ENCODE data around the gene TMEM164. TPM values are rescaled to one million over a fixed set of nuclear protein-coding genes. Genes with fewer than 3 reads are reported as not detected.

The TMEM164 gene
- total RNA-seq, 4 donors from 2014 or later: 7.1 to 20.3 (median 13.3) TPM

DNA sequence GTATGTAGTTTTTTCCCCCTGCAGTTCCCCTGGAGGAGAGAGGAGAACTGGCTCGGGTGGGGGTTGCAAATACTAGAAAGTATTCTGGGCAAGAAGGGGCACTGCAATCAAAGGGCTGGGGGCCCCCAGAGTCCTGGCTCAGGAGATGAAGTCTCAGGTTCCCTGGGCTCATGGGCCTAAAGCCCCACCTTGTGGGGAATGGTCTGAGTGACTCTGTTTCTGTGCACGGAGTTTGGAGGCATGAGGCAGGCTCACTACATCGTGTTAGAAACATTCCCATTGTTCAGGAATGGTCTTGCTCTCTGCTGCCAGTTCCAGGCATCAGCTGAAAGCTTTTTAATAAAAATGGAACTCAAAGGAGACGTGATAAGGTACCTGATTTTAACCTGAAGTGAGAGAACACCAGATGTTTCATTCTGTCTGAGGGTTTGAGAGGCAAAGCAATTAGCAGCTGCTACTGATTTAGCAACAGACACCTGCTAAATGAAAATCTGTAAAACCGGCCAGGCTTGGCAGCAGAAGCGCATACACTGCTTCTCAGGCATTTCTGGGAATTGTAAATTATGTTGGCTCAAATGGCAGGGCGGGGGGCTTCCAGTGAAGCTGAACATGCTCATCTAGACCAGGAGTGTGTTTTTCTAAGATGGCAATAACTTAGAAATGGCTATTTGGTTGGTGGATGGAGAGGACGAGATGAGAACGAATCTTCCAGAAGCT, 122.7 kb downstream of the TMEM164 start:
- no peak for DNase-seq (ENCODE audit: low spot score in 2 of 2)
- H3K4me3 ChIP-seq: no peak overlapping the region
- H3K27me3 ChIP-seq: no peaks in the 10 kb centered on the region
- H3K36me3 ChIP-seq: no peaks in the 10 kb centered on the region
- 48 to 61% methylated on average over 9 of the region's 9 CpGs for WGBS, 2 donors
- no peak overlapping the region for H3K27ac ChIP-seq
- no peaks in the 10 kb centered on the region for H3K9me3 ChIP-seq
- H3K4me1 ChIP-seq: no peaks in the 10 kb centered on the region
- TF ChIP-seq EP300 (IDR thresholded peaks at IDR 0.05): no peak
- TF ChIP-seq, protein P1, sequence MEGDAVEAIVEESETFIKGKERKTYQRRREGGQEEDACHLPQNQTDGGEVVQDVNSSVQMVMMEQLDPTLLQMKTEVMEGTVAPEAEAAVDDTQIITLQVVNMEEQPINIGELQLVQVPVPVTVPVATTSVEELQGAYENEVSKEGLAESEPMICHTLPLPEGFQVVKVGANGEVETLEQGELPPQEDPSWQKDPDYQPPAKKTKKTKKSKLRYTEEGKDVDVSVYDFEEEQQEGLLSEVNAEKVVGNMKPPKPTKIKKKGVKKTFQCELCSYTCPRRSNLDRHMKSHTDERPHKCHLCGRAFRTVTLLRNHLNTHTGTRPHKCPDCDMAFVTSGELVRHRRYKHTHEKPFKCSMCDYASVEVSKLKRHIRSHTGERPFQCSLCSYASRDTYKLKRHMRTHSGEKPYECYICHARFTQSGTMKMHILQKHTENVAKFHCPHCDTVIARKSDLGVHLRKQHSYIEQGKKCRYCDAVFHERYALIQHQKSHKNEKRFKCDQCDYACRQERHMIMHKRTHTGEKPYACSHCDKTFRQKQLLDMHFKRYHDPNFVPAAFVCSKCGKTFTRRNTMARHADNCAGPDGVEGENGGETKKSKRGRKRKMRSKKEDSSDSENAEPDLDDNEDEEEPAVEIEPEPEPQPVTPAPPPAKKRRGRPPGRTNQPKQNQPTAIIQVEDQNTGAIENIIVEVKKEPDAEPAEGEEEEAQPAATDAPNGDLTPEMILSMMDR (IDR thresholded peaks at IDR 0.05): no peak
- TF ChIP-seq POLR2A (IDR thresholded peaks at IDR 0.05): no peak

- TF ChIP-seq, protein P1 (IDR thresholded peaks at IDR 0.05): no peak
- no peak for TF ChIP-seq EP300 (IDR thresholded peaks at IDR 0.05)
- no peak for TF ChIP-seq POLR2A (IDR thresholded peaks at IDR 0.05)
- Histone ChIP-seq H3K4me1 (no peaks in the 10 kb centered on the region), H3K27me3 (no peaks in the 10 kb centered on the region)
These were observed 128.1 kb downstream of the TMEM164 start for GRCh38 chrX:110131031-110131430.

GRCh38 chrX:110132450-110133114, 129.7 kb downstream of the TMEM164 start:
- TF ChIP-seq, protein P1 (IDR thresholded peaks at IDR 0.05): no peak
- TF ChIP-seq POLR2A (IDR thresholded peaks at IDR 0.05) (no peak), EP300 (IDR thresholded peaks at IDR 0.05) (no peak)
- Histone ChIP-seq H3K27me3 (peaks cover 0 to 4% of the 10 kb centered on the region in 2 donors), H3K9me3 (no peaks in the 10 kb centered on the region), H3K4me3 (no peak overlapping the region), H3K4me1 (no peaks in the 10 kb centered on the region), H3K36me3 (no peaks in the 10 kb centered on the region), H3K27ac (no peak overlapping the region)
- 87 to 93% methylated on average over 1 of the region's 1 CpG for WGBS, 2 donors
- no peak for DNase-seq (ENCODE audit: low spot score in 2 of 2)

More at GRCh38 chrX:110131031-110131430, 128.1 kb downstream of the TMEM164 start:
- no peaks in the 10 kb centered on the region for H3K9me3 ChIP-seq
- no peak for DNase-seq (ENCODE audit: low spot score in 2 of 2)
- no peak overlapping the region for H3K27ac ChIP-seq
- WGBS, 2 donors: 75 to 100% methylated on average over 1 of the region's 1 CpG
- no peak overlapping the region for H3K4me3 ChIP-seq
- H3K36me3 ChIP-seq: no peaks in the 10 kb centered on the region

DNA sequence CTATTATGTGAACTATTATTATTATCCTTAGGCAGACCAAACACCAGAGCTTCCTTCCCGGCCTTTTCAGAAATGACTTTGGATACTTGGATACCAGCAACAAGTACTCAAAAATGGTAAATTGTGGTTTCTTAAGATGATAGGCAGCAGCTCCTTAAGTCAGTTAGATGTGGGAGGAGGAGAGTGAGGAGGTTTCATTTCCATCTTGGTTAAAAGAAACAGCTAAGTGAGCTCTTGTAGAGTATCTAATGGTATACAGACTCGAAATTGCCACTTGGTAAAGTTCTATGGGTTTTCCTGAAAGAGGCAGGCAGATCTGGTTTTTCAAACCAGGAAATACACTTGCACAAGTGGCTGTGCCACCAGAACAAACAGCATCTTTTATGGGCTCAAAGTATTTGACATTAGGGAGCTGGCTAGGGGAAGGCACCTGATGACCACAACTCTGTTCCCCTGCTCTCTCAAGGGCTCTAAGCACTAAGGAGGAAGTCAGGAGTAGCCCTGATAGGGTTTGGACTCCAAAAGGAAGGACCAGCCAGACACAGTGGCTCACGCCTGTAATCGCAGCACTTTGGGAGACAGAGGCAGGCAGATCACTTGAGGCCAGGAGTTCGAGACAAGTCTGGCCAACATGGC, 130.9 kb downstream of the TMEM164 start:
- H3K4me3 ChIP-seq: no peak overlapping the region
- no peaks in the 10 kb centered on the region for H3K9me3 ChIP-seq
- no peak overlapping the region for H3K27ac ChIP-seq
- H3K27me3 ChIP-seq: peaks cover 0 to 5% of the 10 kb centered on the region in 2 donors
- 81 to 90% methylated on average over 4 to 5 of the region's 5 CpGs for WGBS, 2 donors
- H3K4me1 ChIP-seq: no peaks in the 10 kb centered on the region
- DNase-seq (ENCODE audit: low spot score in 2 of 2): no peak
- H3K36me3 ChIP-seq: no peaks in the 10 kb centered on the region
- TF ChIP-seq, protein P1 (IDR thresholded peaks at IDR 0.05): no peak
- TF ChIP-seq POLR2A (IDR thresholded peaks at IDR 0.05): no peak
- TF ChIP-seq EP300 (IDR thresholded peaks at IDR 0.05): no peak

DNA sequence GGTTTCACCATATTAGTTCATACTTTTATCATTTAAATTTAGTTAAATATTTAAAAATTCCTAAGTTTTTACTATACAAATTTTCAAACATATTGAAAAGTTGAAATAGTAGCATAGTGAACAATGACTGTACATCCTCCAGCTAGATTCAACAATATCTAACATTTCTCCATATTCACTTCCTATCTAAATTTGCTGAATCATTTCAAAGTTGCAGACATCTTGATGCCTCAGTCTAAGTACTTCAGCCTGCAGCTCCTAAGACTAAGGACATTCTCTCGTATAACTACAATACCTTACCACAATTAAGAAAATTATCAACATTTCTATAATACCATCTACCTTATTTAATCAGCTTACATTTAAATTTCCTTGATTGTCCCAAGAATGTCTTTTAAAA, 132.7 kb downstream of the TMEM164 start:
- no peaks in the 10 kb centered on the region for H3K4me1 ChIP-seq
- no peak for DNase-seq (ENCODE audit: low spot score in 2 of 2)
- H3K36me3 ChIP-seq: no peaks in the 10 kb centered on the region
- 81 to 86% methylated on average over 1 of the region's 1 CpG for WGBS, 2 donors
- H3K4me3 ChIP-seq: no peak overlapping the region
- no peak for TF ChIP-seq POLR2A (IDR thresholded peaks at IDR 0.05)
- TF ChIP-seq, protein P1 (IDR thresholded peaks at IDR 0.05): no peak
- TF ChIP-seq EP300 (IDR thresholded peaks at IDR 0.05): no peak
- H3K27me3 ChIP-seq: peaks cover 0 to 5% of the 10 kb centered on the region in 2 donors
- H3K27ac ChIP-seq: no peak overlapping the region
- H3K9me3 ChIP-seq: no peaks in the 10 kb centered on the region
